ENCODE data around the gene AGAP2.

The AGAP2 gene

GRCh38 chr12:57754411-57755193, 16.1 kb upstream of the AGAP2 start, which contains the start of gene MARCHF9:
MARCHF9 (plus strand) TSS chr12:57755103; CDS start chr12:57755529, 426 bp downstream.
- TF ChIP-seq Cebpa-rat (IDR thresholded peaks at IDR 0.05), result no peak
- Histone ChIP-seq H3K9me3 (replicated peaks in 1 of 11) (no peaks in the 10 kb centered on the region), H4K20me1 (peaks cover under 1 to 42% (median 13%) of the 10 kb centered on the region in 11 experiments; a peak in 15 of 22 replicates), H3K4me3 (peak within 1 kb of the TSS; percentile 60 to 84 (median 69)), H3K27me3 (peaks cover 39 to 66% (median 66%) of the 10 kb centered on the region in 11 experiments), H3K4me1 (peaks cover 43 to 59% (median 51%) of the 10 kb centered on the region in 10 experiments), H3K27ac (peak within 1 kb of the TSS in 5 of 11 experiments; percentile 7 to 67 (median 52); a peak in 9 of 22 replicates), H3K4me2 (peak within 1 kb of the TSS; percentile 93 to 100 (median 99)), H3K36me3 (peaks cover 16 to 33% (median 16%) of the 10 kb centered on the region in 11 experiments), H3K9ac (peak within 1 kb of the TSS; percentile 50 to 87 (median 73))

- H3K36me3 ChIP-seq, result peaks cover 23 to 36% (median 24%) of the 10 kb centered on the region in 11 experiments
- peaks cover 43 to 65% (median 51%) of the 10 kb centered on the region in 10 experiments for H3K4me1 ChIP-seq
- H3K9me3 ChIP-seq (replicated peaks in 1 of 11), result no peaks in the 10 kb centered on the region
- no peak overlapping the region for H3K9ac ChIP-seq
- H3K4me3 ChIP-seq, result peak overlapping the region in 3 of 10 experiments; percentile 61 to 78 (median 69); a peak in 6 of 20 replicates
- peaks cover 38 to 62% (median 60%) of the 10 kb centered on the region in 11 experiments for H3K27me3 ChIP-seq
- no peak for TF ChIP-seq Cebpa-rat (IDR thresholded peaks at IDR 0.05)
- peaks cover 0 to 43% (median 12%) of the 10 kb centered on the region in 11 experiments; a peak in 15 of 22 replicates for H4K20me1 ChIP-seq
- H3K4me2 ChIP-seq, result peak overlapping the region; percentile 66 to 99 (median 83); a peak in 20 of 22 replicates
- no peak overlapping the region for H3K27ac ChIP-seq
Measured at GRCh38 chr12:57753756-57754337, 15.3 kb upstream of the AGAP2 start.

- no peak for TF ChIP-seq Cebpa-rat (IDR thresholded peaks at IDR 0.05)
- Histone ChIP-seq H4K20me1 (peaks cover 0 to 51% (median 12%) of the 10 kb centered on the region in 11 experiments; a peak in 13 of 22 replicates), H3K4me2 (peak overlapping the region; percentile 68 to 99 (median 76)), H3K27ac (peak overlapping the region in 7 of 11 experiments; percentile 22 to 96 (median 43); a peak in 9 of 22 replicates), H3K27me3 (peaks cover 26 to 50% (median 48%) of the 10 kb centered on the region in 11 experiments), H3K4me1 (peaks cover 43 to 65% (median 51%) of the 10 kb centered on the region in 10 experiments), H3K36me3 (peaks cover 35 to 38% (median 36%) of the 10 kb centered on the region in 11 experiments), H3K9ac (peak overlapping the region in 7 of 11 experiments; percentile 5 to 55 (median 43); a peak in 8 of 22 replicates), H3K4me3 (peak overlapping the region; percentile 35 to 88 (median 68); a peak in 17 of 20 replicates), H3K9me3 (replicated peaks in 1 of 11) (no peaks in the 10 kb centered on the region)
Measured at GRCh38 chr12:57752668-57753000, 14.1 kb upstream of the AGAP2 start.

DNA sequence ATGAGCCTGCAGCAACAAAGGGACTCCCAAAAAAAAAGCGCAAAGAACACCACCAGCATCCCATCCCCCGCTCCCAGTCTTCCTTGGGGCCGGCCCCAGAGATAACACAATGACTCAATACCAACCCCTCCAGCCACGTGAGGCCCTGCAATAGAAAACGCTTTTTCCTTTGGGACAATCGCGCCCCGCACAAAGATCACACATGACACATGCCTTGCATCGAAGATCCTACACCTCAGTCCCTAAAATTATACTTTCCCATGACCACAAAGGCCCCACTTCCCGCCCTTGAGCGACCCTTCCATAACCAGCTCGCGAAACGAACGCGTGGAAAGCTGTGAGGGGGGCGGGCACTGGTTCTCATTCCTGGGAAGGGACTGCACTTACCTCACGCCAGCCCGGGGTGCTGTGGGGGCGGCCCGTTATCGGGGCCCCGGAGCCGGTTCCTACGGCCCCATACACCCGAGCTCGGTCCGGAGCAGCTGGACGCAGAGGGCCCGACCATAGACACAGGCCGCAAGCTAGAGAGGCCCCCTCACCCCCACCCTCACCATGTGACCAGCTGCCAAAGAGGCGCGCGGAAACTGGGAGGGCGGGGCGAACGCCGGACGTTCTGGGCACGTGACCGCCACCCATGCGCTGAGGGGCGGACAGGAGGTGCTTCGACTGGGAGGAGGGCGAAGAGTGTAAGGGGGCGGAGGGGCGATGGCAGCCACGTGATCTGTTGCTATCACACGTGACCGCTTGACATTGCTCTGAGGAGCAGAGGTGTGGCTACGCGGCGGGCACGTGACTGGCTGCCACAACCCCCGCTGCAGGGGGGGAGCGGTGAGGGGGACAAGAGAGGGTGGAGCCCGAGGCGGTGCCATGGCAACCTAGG, 13.5 kb upstream of the AGAP2 start, which contains the start of gene CDK4:
Gene CDK4 (minus strand): TSS at position 523 of the 880 bp plus-strand sequence. CDS start 593 bp downstream, outside the sequence.
- no peak for TF ChIP-seq Cebpa-rat (IDR thresholded peaks at IDR 0.05)
- H3K4me2 ChIP-seq, result peak within 1 kb of the TSS; percentile 87 to 99 (median 97)
- peak within 1 kb of the TSS; percentile 86 to 98 (median 94) for H3K27ac ChIP-seq
- H3K9ac ChIP-seq, result peak within 1 kb of the TSS; percentile 88 to 98 (median 94)
- peaks cover 0 to 57% (median 12%) of the 10 kb centered on the region in 11 experiments; a peak in 13 of 22 replicates for H4K20me1 ChIP-seq
- H3K27me3 ChIP-seq, result peaks cover 20 to 43% (median 42%) of the 10 kb centered on the region in 11 experiments
- H3K4me1 ChIP-seq, result peaks cover 43 to 63% (median 51%) of the 10 kb centered on the region in 10 experiments
- peak within 1 kb of the TSS; percentile 75 to 96 (median 82) for H3K4me3 ChIP-seq
- no peaks in the 10 kb centered on the region for H3K9me3 ChIP-seq (replicated peaks in 1 of 11)
- H3K36me3 ChIP-seq, result peaks cover 40 to 44% (median 42%) of the 10 kb centered on the region in 11 experiments

- H3K9me3 ChIP-seq (replicated peaks in 1 of 11), result no peaks in the 10 kb centered on the region
- H3K4me2 ChIP-seq, result peak overlapping the region; percentile 87 to 99 (median 97)
- H3K27me3 ChIP-seq, result peaks cover 17 to 37% (median 36%) of the 10 kb centered on the region in 11 experiments
- H3K9ac ChIP-seq, result peak overlapping the region; percentile 88 to 98 (median 94)
- TF ChIP-seq Cebpa-rat (IDR thresholded peaks at IDR 0.05), result no peak
- H3K36me3 ChIP-seq, result peaks cover 46 to 51% (median 48%) of the 10 kb centered on the region in 11 experiments
- peaks cover 0 to 56% (median 12%) of the 10 kb centered on the region in 11 experiments; a peak in 13 of 22 replicates for H4K20me1 ChIP-seq
- peaks cover 37 to 60% (median 45%) of the 10 kb centered on the region in 10 experiments for H3K4me1 ChIP-seq
- H3K27ac ChIP-seq, result peak overlapping the region; percentile 86 to 98 (median 94)
- H3K4me3 ChIP-seq, result peak overlapping the region; percentile 75 to 96 (median 82)
Measured at GRCh38 chr12:57751432-57751787, 12.9 kb upstream of the AGAP2 start.

DNA sequence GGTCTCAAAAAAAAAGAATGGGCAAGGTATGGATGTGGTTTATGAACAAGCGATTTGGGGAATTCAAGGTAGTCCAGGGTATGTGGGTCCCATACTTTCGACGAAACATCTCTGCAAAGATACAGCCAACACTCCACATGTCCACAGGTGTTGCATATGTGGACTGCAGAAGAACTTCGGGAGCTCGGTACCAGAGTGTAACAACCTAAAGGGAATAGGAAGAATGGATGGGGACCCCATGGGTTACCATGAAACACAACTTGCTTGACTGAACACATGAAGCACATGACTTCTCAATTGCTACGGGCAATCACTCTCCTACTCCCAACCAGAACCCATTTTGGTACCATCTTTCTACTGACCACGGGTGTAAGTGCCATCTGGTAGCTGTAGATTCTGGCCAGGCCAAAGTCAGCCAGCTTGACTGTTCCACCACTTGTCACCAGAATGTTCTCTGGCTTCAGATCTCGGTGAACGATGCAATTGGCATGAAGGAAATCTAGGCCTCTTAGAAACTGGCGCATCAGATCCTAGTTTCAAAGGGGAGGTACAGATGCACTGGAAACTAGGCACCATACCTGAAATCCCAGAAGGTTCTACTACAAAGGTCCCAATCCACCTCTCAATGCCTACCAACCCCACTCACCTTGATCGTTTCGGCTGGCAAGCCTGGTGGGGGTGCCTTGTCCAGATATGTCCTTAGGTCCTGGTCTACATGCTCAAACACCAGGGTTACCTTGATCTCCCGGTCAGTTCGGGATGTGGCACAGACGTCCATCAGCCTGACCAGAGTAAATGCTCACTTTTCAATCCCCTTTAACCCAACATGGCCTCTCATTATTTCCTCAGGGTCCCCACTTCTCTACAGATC, 12.3 kb upstream of the AGAP2 start:
- peaks cover 46 to 57% (median 54%) of the 10 kb centered on the region in 11 experiments for H3K36me3 ChIP-seq
- H3K9ac ChIP-seq, result peak overlapping the region; percentile 88 to 98 (median 94)
- H3K4me1 ChIP-seq, result peaks cover 37 to 60% (median 45%) of the 10 kb centered on the region in 10 experiments
- peaks cover 0 to 56% (median 9%) of the 10 kb centered on the region in 11 experiments; a peak in 13 of 22 replicates for H4K20me1 ChIP-seq
- peak overlapping the region; percentile 87 to 99 (median 97) for H3K4me2 ChIP-seq
- H3K27ac ChIP-seq, result peak overlapping the region; percentile 86 to 98 (median 94); a peak in 21 of 22 replicates
- H3K9me3 ChIP-seq (replicated peaks in 1 of 11), result no peaks in the 10 kb centered on the region
- TF ChIP-seq Cebpa-rat (IDR thresholded peaks at IDR 0.05), result no peak
- peaks cover 16 to 31% (median 30%) of the 10 kb centered on the region in 11 experiments for H3K27me3 ChIP-seq
- H3K4me3 ChIP-seq, result peak overlapping the region; percentile 75 to 96 (median 82)

- H3K9ac ChIP-seq, result 0 out of 22 replicates have a peak overlapping the region, but pooled peaks of 1 of the 11 experiments have one; percentile 3
- no peak overlapping the region for H3K27ac ChIP-seq
- H3K27me3 ChIP-seq, result peaks cover 5 to 14% (median 13%) of the 10 kb centered on the region in 11 experiments; a peak in 21 of 22 replicates
- no peaks in the 10 kb centered on the region for H3K9me3 ChIP-seq (replicated peaks in 1 of 11)
- no peak for TF ChIP-seq Cebpa-rat (IDR thresholded peaks at IDR 0.05)
- peaks cover 38 to 60% (median 45%) of the 10 kb centered on the region in 10 experiments for H3K4me1 ChIP-seq
- no peak overlapping the region for H3K4me2 ChIP-seq
- peaks cover 46 to 59% (median 55%) of the 10 kb centered on the region in 11 experiments for H3K36me3 ChIP-seq
- no peak overlapping the region for H3K4me3 ChIP-seq
- H4K20me1 ChIP-seq, result peaks cover 0 to 58% (median 9%) of the 10 kb centered on the region in 11 experiments; a peak in 11 of 22 replicates
Measured at GRCh38 chr12:57749061-57749460, 10.5 kb upstream of the AGAP2 start.

All from BLaER1 treated with 17β-estradiol and CSF1 and Interleukin-3, amounts not matched to agents 10 nM and 100 nM (cell line).